Activated naive CD8-positive, alpha-beta T cell treated with anti-CD3 and anti-CD28 coated beads, Interleukin-2, amount 50 U/mL, for 24 hours (primary cell): ENCODE measurements around the gene AQP9.

Source experiments
- ATAC-seq: fragments of 150-1000 bp; cut with Tn5 transposase; one replicate; pipeline ENCODE4 v1.10.0; 2021
- DNase-seq: peaks from one replicate; pipeline ENCODE4 v3.0.0; 2021
- H3K27ac Mint-ChIP-seq: one replicate; pipeline ENCODE4 v1.8.0; 2021; ENCODE audit warnings: mild to moderate bottlenecking, mixed read lengths
- H3K27me3 Mint-ChIP-seq: one replicate; pipeline ENCODE4 v1.8.0; 2021; ENCODE audit warnings: mixed read lengths
- H3K36me3 Mint-ChIP-seq: one replicate; pipeline ENCODE4 v1.8.0; 2021; ENCODE audit warnings: low read depth, mixed read lengths
- H3K4me1 Mint-ChIP-seq: one replicate; pipeline ENCODE4 v1.8.0; 2021; ENCODE audit warnings: mixed read lengths
- H3K4me3 Mint-ChIP-seq: one replicate; pipeline ENCODE4 v1.8.0; 2021; ENCODE audit warnings: mild to moderate bottlenecking, moderate library complexity, mixed read lengths
- H3K9me3 Mint-ChIP-seq: one replicate; pipeline ENCODE4 v1.8.0; 2021; ENCODE audit warnings: mixed read lengths

Gene AQP9

GRCh38 chr15:58213587-58214338, 75.6 kb downstream of the AQP9 start:
- no peak overlapping the region for H3K4me3 Mint-ChIP-seq
- DNase-seq (no peak), ATAC-seq (no peak)
- no peaks in the 10 kb centered on the region for H3K9me3 Mint-ChIP-seq
- H3K27ac Mint-ChIP-seq = no peak overlapping the region
- no peaks in the 10 kb centered on the region for H3K4me1 Mint-ChIP-seq
- H3K27me3 Mint-ChIP-seq = no peaks in the 10 kb centered on the region
- H3K36me3 Mint-ChIP-seq = no peaks in the 10 kb centered on the region

- H3K4me3 Mint-ChIP-seq = no peak overlapping the region
- no peaks in the 10 kb centered on the region for H3K9me3 Mint-ChIP-seq
- H3K4me1 Mint-ChIP-seq = no peaks in the 10 kb centered on the region
- ATAC-seq (no peak), DNase-seq (no peak)
- no peaks in the 10 kb centered on the region for H3K27me3 Mint-ChIP-seq
- H3K36me3 Mint-ChIP-seq = no peaks in the 10 kb centered on the region
- no peak overlapping the region for H3K27ac Mint-ChIP-seq
Observed at GRCh38 chr15:58214591-58215340, 76.6 kb downstream of the AQP9 start.

GRCh38 chr15:58217460-58217859, 79.3 kb downstream of the AQP9 start:
- peaks cover 2% of the 10 kb centered on the region for H3K27me3 Mint-ChIP-seq
- no peak for ATAC-seq
- no peaks in the 10 kb centered on the region for H3K36me3 Mint-ChIP-seq
- H3K4me1 Mint-ChIP-seq = no peaks in the 10 kb centered on the region
- no peak for DNase-seq
- H3K4me3 Mint-ChIP-seq = no peak overlapping the region
- no peak overlapping the region for H3K27ac Mint-ChIP-seq
- H3K9me3 Mint-ChIP-seq = peaks cover 5% of the 10 kb centered on the region

GRCh38 chr15:58221591-58222241, 83.5 kb downstream of the AQP9 start:
- no peak overlapping the region for H3K4me3 Mint-ChIP-seq
- H3K4me1 Mint-ChIP-seq = no peaks in the 10 kb centered on the region
- no peak overlapping the region for H3K27ac Mint-ChIP-seq
- peaks cover 5% of the 10 kb centered on the region for H3K9me3 Mint-ChIP-seq
- H3K36me3 Mint-ChIP-seq = no peaks in the 10 kb centered on the region
- peak; percentile 9 for DNase-seq
- ATAC-seq = no peak
- peaks cover 2% of the 10 kb centered on the region for H3K27me3 Mint-ChIP-seq

- DNase-seq = no peak
- Mint-ChIP-seq H3K9me3 (peaks cover 5% of the 10 kb centered on the region), H3K36me3 (no peaks in the 10 kb centered on the region), H3K4me3 (no peak overlapping the region), H3K4me1 (no peaks in the 10 kb centered on the region), H3K27ac (no peak overlapping the region), H3K27me3 (peaks cover 2% of the 10 kb centered on the region)
- no peak for ATAC-seq
Observed at GRCh38 chr15:58222679-58223078, 84.5 kb downstream of the AQP9 start.

GRCh38 chr15:58223432-58223831, 85.3 kb downstream of the AQP9 start:
- Mint-ChIP-seq H3K27ac (no peak overlapping the region), H3K27me3 (peaks cover 2% of the 10 kb centered on the region), H3K9me3 (peaks cover 5% of the 10 kb centered on the region), H3K4me1 (no peaks in the 10 kb centered on the region), H3K4me3 (no peak overlapping the region), H3K36me3 (no peaks in the 10 kb centered on the region)
- DNase-seq (no peak), ATAC-seq (no peak)

- Mint-ChIP-seq H3K4me1 (peaks cover 5% of the 10 kb centered on the region), H3K27me3 (peaks cover 4% of the 10 kb centered on the region), H3K4me3 (no peak overlapping the region), H3K36me3 (no peaks in the 10 kb centered on the region), H3K9me3 (peaks cover 5% of the 10 kb centered on the region), H3K27ac (no peak overlapping the region)
- DNase-seq (no peak), ATAC-seq (no peak)
Observed at GRCh38 chr15:58224068-58224467, 85.9 kb downstream of the AQP9 start.

- Mint-ChIP-seq H3K4me3 (no peak overlapping the region), H3K36me3 (no peaks in the 10 kb centered on the region), H3K27me3 (peaks cover 3% of the 10 kb centered on the region), H3K4me1 (peaks cover 6% of the 10 kb centered on the region), H3K9me3 (no peaks in the 10 kb centered on the region), H3K27ac (no peak overlapping the region)
- DNase-seq (peak; percentile 73), ATAC-seq (no peak)
Observed at GRCh38 chr15:58227706-58228543, 89.7 kb downstream of the AQP9 start.

- no peak overlapping the region for H3K27ac Mint-ChIP-seq
- ATAC-seq = no peak
Observed at GRCh38 chr15:58228718-58229117, 90.5 kb downstream of the AQP9 start.

GRCh38 chr15:58229297-58229768, 91.2 kb downstream of the AQP9 start:
- Mint-ChIP-seq H3K36me3 (no peaks in the 10 kb centered on the region), H3K27me3 (peaks cover 3% of the 10 kb centered on the region), H3K4me3 (no peak overlapping the region), H3K4me1 (peaks cover 6% of the 10 kb centered on the region), H3K9me3 (no peaks in the 10 kb centered on the region), H3K27ac (no peak overlapping the region)
- no peak for ATAC-seq
- DNase-seq = no peak

More at GRCh38 chr15:58228718-58229117, 90.5 kb downstream of the AQP9 start:
- peaks cover 6% of the 10 kb centered on the region for H3K4me1 Mint-ChIP-seq
- H3K36me3 Mint-ChIP-seq = no peaks in the 10 kb centered on the region
- H3K27me3 Mint-ChIP-seq = peaks cover 3% of the 10 kb centered on the region
- no peak for DNase-seq
- H3K9me3 Mint-ChIP-seq = no peaks in the 10 kb centered on the region
- no peak overlapping the region for H3K4me3 Mint-ChIP-seq

- Mint-ChIP-seq H3K27ac (no peak overlapping the region), H3K27me3 (peaks cover 3% of the 10 kb centered on the region)
- no peak for ATAC-seq
Observed at GRCh38 chr15:58232281-58233065, 94.3 kb downstream of the AQP9 start.

GRCh38 chr15:58233341-58233740, 95.2 kb downstream of the AQP9 start:
- Mint-ChIP-seq H3K27me3 (peaks cover 3% of the 10 kb centered on the region), H3K9me3 (no peaks in the 10 kb centered on the region), H3K4me3 (no peak overlapping the region), H3K36me3 (no peaks in the 10 kb centered on the region), H3K27ac (no peak overlapping the region), H3K4me1 (peaks cover 6% of the 10 kb centered on the region)
- no peak for DNase-seq
- ATAC-seq = no peak

More at GRCh38 chr15:58232281-58233065, 94.3 kb downstream of the AQP9 start:
- Mint-ChIP-seq H3K4me1 (peaks cover 6% of the 10 kb centered on the region), H3K36me3 (no peaks in the 10 kb centered on the region), H3K9me3 (no peaks in the 10 kb centered on the region), H3K4me3 (no peak overlapping the region)
- no peak for DNase-seq
